Measurements from ENCODE around the gene NRF1.

The NRF1 gene

GRCh38 chr7:129741743-129742213 lies 130.3 kb downstream of the NRF1 start:
- peak; percentile 17 to 25 for DNase-seq

DNA sequence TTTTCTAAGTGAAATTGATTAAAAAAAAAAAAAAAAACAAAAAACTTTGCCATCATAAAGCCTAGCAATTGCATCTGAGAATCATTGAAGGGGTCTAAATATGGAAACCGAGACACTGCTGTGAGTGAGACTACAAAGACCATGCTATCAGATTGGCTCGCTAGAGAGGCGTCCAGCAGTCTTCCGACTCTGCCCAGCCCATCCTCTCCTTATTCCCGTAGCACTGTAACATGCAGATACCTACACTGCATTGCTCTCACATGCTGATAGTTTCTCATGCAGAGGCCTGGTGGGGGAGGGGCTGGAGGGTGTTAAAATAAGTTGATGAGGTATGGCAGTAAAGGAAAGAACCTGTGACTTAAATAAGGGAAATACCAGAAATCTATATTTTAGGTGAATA lies 130.7 kb downstream of the NRF1 start:
- no peak for DNase-seq

DNA sequence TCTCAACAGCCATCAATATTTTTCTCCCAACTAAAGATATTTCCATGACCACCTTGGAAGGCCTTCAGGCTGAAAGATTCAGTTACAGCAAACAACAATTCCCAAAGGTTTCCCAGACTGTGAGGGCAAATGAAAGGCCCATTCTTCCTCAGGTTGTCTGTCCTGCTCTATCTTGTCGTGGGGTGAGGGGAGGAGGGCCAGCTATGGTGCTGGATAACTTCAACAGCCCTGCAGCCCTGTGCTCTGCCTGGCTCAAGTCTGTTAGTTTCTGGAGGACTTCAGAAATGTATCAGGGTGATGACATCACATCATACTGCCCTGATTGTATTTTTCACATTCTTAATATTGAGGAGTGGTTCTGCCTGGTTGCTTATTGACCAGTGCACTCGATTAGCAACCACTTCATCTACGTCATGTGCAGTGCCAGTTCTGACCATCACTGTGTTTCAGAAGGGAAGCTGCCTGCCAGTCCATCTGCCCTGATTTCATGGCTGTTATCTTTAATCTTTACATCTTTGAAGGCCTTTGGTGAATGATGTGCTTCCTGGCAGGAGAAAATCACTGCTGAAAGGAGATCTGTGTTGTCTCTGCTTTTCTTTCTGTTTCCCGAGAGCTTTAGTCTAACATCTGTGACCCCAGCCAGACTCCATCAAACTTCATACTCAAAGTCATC lies 135.5 kb downstream of the NRF1 start:
- DNase-seq: no peak

DNA sequence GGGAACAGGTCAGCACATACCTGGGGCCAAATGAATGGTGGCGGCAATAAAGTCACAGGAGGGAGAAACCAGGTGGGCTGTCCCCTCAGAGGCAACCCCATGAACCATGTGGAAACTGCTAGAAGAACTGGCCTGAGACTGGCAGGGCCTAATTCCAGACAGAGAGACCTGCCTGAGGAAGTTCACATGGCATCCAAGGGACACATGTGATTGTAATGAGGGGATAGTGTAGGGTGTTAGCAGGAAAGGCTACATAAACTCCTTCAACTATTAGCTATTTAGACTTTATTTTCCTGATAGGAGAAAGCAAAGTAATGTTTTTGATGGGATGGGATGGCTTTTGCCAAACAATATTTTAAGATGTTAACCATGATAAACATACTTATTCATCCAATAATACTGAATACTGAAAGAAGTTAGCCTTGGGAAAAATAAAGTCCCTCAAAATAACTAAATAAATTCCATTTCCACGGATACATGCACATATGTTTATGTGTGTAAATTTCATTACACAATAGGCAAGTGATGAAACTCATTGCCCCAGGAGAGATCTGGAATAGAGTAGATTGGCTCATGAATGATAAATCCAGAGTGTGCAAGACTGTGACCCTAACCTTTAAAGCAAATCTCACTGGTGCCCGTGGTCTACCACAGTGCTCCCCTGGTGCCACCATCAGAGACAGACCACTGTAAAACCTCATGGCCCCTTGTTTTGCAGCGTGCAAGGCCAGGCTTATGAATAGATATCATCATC lies 137.0 kb downstream of the NRF1 start:
- no peak for DNase-seq

GRCh38 chr7:129750091-129750490 lies 138.6 kb downstream of the NRF1 start:
- DNase-seq: no peak

DNA sequence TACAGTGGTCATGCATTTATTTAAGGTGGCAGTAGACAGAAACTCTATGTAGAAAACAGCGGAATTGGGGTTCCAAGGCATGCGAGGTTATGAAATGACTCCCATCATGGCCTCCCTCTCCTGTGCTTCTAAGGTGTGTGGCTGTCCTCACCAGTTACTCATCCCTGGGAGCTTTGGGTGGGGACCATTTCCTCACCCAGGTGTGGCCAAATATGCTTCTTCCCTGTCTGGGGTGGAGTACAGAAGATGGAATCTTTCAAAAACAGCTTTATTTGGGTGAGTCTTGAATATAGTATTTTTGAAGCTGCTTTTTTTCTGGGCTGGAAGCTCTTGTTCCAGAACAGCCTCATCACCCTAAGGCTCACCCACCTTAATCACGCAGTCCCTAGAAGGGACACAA lies 139.0 kb downstream of the NRF1 start:
- DNase-seq: no peak

DNA sequence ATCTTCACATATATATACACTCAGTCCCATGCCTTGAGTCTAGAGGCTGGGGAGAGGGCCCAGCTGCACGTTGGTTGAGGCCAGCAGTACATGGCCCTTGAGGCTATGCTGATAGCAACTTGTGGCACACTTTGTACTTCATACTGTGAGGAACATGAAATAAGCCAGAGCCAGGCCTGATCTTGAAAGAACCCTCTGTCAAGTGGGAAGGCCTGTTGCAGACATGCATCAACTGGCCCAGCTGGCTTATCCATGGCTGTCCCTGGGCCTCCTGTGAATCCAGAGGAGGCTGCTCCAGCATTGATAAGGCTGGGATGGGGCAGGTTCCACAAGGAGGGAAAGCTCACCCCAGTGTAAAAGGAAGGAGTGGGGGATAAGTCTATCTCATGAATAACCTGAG lies 140.4 kb downstream of the NRF1 start:
- no peak for DNase-seq

GRCh38 chr7:129752760-129753159 lies 141.2 kb downstream of the NRF1 start:
- DNase-seq: no peak

DNA sequence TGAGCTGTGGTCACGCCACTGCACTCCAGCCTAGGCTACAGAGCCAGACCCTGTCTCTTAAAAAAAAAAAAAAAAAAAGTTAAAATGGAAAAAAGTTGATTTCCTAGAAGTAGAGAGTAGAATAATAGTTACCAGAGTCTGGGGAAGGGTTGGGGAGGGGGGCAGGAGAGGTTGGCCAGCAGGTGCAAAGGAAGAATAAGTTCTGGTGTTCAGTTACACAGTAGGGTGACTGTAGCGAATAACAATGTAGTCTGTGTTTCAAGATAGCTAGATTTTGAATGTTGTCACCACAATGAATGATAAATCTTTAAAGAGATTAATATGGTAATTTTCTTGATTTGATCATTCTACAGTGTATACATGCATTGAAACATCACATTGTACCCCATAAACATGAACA lies 142.9 kb downstream of the NRF1 start:
- no peak for DNase-seq

DNA sequence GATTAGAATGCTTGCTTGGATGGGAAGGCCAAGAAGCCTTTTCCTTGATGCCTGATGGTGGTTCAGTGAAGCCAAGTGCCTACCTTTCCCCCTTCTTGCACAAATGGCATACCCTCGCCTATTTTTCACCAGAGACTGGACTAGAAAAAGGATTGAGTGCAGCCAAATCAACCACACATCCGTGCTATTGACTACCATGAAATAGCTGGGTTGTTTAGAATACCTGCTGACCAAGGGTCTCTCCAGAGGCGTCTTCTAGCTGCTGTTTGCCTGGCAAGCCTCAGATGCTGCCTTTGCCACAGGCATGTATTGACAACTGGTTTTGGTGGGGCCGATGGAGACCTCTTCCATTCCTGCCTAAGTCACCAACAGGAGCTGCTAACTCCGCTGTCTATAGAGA lies 146.5 kb downstream of the NRF1 start:
- DNase-seq: no peak

DNA sequence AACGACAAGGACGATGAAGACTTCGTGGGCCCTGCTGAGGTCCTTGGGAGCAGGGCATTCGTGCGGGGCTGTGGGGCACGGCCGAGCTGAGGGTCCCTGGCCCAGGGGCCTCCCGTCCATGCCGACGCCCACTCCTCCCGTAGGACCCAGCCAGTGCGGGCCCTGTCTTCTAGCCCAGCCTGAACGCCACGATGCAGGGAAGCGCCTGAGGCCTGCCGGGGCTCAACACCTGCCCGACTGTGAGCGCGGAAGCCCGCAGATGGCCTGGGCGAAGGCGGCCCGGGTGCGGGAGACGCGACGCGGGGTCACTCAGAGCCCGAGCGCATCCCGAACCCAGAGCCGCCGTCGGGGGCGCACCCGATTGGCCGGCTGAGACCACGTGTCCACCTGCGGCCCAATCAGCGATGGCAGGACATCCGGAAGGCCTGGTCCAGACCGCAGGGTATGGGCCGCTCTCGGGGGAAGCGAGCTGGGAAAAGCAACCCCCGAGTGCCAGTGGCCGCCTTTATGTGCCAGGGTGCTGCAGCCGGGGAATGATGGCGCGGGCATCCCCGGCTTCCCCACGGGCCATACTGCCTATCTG lies 151.0 kb downstream of the NRF1 start:
- DNase-seq: no peak

DNA sequence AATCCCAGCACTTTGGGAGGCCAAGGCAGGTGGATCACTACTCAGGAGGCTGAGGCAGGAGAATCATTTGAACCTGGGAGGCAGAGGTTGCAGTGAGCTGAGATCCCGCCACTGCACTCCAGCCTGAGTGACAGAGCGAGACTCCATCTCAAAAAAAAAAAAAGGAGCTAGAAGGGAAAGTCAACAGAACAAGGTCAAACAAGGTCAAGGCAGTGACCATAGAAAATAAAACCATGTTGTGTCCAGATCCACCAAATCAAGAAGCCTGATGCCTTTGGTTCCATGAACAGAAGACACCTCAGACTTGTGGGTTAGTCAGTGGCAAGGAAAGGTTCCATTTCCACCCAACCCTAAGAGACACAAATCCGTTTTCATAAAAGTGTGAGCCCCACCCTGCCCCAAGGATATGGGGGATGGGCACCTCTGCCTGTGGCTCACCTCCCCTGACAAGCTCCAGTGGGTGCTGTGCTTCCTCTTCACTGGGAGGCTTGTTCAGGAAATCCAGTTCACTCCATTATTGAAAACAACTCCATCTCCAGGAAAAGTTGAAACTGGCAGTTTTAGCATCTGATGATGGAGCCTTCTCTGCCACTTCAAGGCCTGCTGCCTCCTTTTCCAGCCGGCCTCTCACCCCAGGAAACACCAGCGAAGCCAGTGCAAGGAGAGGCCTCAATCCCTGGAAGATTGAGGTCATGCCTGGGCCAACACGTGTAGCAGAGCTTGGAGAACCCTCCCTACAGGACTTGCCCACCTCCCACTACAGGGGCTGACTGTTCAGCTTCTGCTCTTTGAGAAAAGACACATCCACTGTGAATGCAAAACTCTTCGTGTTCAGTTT lies 152.9 kb downstream of the NRF1 start:
- no peak for DNase-seq

DNA sequence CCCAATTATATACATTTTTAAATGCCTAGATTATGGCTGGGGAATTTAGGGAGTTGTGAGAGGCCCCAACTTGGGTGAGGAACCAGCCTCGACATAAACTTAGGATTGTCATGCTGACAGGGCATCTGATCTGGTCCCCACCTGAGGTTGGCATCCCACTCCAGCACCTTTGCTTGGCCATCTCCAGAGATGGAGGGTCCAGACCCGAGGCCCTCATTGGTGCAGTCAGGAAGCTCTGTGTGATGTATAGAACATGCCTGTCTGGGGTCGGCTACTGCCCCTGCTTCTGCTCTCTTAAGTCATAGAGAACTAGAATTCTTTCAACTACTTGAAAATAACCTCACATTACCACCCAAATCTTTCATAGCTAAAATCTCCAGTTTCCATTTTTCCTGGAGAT lies 153.8 kb downstream of the NRF1 start:
- no peak for DNase-seq

GRCh38 chr7:129767120-129768015 lies 155.8 kb downstream of the NRF1 start:
- DNase-seq: no peak

- DNase-seq: no peak
These were observed 157.3 kb downstream of the NRF1 start for GRCh38 chr7:129768614-129769399.

GRCh38 chr7:129769400-129769774 lies 157.9 kb downstream of the NRF1 start:
- no peak for DNase-seq

DNA sequence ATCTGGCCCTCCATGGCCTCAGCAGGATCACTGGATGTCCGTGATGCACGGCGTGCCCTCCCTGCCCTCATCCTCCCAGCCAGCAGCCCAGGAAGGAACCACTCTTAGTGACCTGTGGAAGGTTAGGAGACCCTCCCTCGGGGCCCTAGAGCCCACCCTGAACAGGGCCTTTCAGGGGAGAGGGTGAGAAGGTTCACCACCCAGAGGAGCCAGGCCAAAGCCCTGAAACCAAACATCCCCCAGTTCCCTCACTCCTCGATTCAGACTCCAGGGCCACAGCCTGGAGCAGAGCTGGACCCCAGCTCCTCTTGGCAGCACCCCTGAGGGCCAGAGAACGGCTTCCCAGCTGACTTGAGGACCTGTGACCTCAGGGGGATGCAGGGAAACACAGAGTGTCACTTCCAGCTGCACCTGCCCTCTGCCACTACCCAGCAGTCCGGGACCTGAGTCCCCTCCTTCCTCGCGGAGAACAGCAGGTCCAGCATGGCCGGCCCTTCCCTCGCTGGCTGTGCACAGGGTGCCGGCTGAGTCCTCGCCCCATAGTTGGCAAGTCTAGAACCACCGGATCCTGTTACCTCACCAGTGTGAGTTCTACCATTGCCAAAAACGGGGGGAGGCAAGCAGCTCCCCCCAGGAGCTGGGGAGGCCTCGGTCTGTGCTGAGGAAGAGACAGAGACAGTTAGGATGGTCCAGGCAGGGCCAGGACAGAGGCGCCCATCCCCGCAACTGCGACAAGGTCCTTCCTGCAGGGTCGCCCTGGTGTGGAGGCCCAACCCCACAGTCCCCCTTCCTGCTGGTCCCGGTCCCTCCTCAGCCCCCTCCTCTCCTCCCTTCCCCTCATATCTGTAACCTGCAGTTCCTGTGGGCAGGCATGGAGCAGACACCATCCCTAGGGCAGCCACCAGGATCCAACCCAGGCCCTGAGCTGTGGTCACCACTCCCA lies 158.6 kb downstream of the NRF1 start:
- no peak for DNase-seq

- no peak for DNase-seq
These were observed 159.8 kb downstream of the NRF1 start for GRCh38 chr7:129771201-129771927.

DNA sequence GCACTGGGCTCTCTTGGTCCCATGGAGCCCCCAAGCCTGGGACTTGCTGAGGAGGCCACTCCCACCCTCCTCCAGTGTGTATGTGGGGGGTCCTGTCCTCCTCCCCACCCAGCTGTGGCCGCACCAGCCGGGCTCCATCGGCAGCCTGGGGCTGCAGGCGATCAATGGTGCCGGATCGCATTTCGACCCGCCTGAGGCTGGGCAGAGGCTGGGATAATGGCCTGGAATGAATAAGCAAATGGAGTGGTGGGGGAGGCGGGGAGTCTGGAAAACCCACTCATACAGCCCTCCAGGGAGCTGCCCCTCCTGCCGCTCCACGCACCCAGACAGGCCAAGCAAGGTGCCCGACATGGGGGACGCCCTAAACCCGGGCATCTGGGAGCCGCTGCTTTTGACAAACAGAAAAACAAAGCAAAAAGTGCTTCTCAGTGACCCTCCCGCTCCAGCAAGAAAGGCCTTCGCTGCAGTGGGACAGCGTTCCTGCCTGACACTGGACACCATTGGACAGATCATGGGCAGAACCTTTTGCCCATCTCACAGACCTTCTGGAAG lies 160.5 kb downstream of the NRF1 start:
- DNase-seq: no peak

Data from NCI-H1930 (cell line).